Dendritic cell treated with granulocyte-macrophage colony-stimulating factor and Interleukin-4, amounts not matched to agents 40 ng/mL and 50 ng/mL, for 4 days (primary cell): Measurements from ENCODE around the gene CD99L2.

Experiments used
- H3K27ac Mint-ChIP-seq: one replicate; pipeline ENCODE4 v1.8.0; 2022; ENCODE audit warnings: mild to moderate bottlenecking, mixed read lengths
- H3K27me3 Mint-ChIP-seq: one replicate; pipeline ENCODE4 v1.8.0; 2022; ENCODE audit warnings: mild to moderate bottlenecking, mixed read lengths
- H3K36me3 Mint-ChIP-seq: one replicate; pipeline ENCODE4 v1.8.0; 2022; ENCODE audit warnings: low read depth, mixed read lengths
- H3K4me1 Mint-ChIP-seq: one replicate; pipeline ENCODE4 v1.8.0; 2022; ENCODE audit warnings: low read depth, mixed read lengths
- H3K4me3 Mint-ChIP-seq: one replicate; pipeline ENCODE4 v1.8.0; 2022; ENCODE audit warnings: mild to moderate bottlenecking, moderate library complexity, mixed read lengths
- H3K9me3 Mint-ChIP-seq: one replicate; pipeline ENCODE4 v1.8.0; 2022; ENCODE audit warnings: mixed read lengths
- intact Hi-C: fragments of 100-400 bp; cut with micrococcal nuclease; formaldehyde crosslinking; loops from one replicate; pipeline ENCODE4 v1.15.0; 2022

CD99L2 gene

DNA sequence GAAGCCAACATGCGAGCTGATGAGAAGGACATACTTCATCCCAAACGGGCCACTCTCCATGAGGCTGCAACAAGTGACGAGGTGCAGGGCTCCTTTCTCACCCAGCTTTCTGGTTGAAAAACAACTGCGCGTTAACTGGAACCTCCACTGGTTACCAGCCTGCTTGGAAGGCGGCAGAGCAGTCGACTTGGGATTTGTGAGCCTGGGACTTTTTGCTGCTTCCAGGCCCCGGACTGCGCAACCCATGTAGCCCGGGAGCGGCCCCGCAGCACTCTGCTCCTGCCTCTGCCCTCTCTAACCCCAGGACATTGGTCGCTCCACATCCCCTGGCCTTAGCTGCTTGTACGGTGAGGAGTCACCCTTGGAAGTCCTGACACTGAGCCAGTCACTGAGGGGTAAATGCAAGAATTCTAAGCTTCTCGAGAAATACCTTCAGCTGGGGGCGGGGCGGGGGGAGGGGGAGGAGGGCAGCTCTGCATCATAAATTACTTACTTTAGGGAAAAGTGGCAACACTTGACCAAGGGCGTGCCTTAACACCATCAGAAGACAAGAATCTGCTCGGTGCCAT, 132.6 kb downstream of the CD99L2 start:
- Mint-ChIP-seq H3K27ac (no peak overlapping the region), H3K9me3 (no peaks in the 10 kb centered on the region), H3K4me1 (peaks cover 8% of the 10 kb centered on the region), H3K27me3 (no peaks in the 10 kb centered on the region), H3K4me3 (no peak overlapping the region), H3K36me3 (peaks cover 68% of the 10 kb centered on the region)
- intact Hi-C loops = no loop called here

DNA sequence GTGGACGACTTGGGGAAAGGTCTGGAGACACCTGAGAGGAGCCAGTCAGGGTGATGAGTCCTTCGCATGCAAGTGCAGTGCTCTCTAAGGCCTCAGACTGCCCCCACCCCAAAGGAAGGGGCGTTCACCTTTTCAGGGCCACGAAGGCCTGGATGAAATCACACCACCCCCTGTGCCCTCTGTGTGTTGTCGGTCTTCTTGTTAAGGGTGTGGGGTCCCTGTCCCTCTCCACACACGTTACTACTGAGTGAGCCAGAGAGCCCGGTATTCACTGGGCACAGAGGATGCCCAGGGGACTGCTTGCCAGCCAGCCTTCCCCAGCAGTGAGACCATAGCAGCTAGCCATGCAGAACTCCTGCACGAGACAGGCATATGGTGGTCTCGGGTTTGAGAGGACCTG, 133.2 kb downstream of the CD99L2 start:
- Mint-ChIP-seq H3K36me3 (peaks cover 67% of the 10 kb centered on the region), H3K27me3 (no peaks in the 10 kb centered on the region), H3K4me3 (no peak overlapping the region), H3K9me3 (no peaks in the 10 kb centered on the region), H3K27ac (no peak overlapping the region), H3K4me1 (peaks cover 8% of the 10 kb centered on the region)
- intact Hi-C loops = no loop called here

DNA sequence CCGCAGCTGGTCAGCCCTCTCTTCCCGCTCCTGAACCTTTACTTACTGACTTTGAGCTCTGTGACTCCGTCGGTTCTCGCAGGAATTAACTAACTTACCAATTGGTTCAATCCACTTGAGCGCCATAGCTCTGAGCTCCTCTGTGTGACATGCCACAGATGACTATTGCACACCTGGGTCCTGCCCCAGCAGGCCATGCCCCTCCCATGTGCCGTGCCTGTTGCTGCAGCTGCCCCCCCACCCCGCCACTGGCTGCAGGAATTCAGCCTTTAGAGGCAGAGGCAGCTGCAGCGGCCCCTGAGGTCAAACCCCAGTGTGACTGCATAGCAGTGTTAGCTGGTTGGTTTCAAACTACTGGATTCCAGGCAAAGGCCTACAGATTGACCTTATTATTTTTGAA, 134.7 kb downstream of the CD99L2 start:
- H3K9me3 Mint-ChIP-seq = no peaks in the 10 kb centered on the region
- H3K4me1 Mint-ChIP-seq = peaks cover 8% of the 10 kb centered on the region
- no peak overlapping the region for H3K4me3 Mint-ChIP-seq
- H3K27me3 Mint-ChIP-seq = no peaks in the 10 kb centered on the region
- H3K27ac Mint-ChIP-seq = no peak overlapping the region
- intact Hi-C loops = no loop called here
- peaks cover 56% of the 10 kb centered on the region for H3K36me3 Mint-ChIP-seq

DNA sequence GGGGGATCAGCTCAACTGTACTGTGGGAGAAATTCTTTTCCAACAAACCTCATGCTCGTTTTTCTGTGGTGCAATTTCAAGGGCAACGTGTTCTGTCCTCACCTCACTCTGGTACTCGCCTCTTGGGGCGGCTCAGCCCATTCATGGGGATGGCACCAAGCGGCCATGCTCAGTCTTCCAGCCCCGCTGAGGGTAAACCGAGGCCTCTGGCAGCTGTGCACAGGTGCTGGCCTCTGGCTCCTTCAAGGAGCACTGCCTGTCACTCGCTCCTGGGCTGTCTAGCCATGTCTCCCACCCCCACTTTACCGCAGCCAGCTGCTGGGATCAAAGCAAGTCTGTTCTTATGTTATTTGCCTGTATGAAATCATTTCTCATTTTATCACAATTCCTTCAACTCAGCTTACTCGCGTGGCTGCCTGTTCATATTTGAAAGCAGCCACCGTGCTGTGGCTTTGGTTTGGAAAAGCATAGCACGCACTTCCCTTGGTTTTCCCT, 135.1 kb downstream of the CD99L2 start:
- H3K36me3 Mint-ChIP-seq = peaks cover 57% of the 10 kb centered on the region

DNA sequence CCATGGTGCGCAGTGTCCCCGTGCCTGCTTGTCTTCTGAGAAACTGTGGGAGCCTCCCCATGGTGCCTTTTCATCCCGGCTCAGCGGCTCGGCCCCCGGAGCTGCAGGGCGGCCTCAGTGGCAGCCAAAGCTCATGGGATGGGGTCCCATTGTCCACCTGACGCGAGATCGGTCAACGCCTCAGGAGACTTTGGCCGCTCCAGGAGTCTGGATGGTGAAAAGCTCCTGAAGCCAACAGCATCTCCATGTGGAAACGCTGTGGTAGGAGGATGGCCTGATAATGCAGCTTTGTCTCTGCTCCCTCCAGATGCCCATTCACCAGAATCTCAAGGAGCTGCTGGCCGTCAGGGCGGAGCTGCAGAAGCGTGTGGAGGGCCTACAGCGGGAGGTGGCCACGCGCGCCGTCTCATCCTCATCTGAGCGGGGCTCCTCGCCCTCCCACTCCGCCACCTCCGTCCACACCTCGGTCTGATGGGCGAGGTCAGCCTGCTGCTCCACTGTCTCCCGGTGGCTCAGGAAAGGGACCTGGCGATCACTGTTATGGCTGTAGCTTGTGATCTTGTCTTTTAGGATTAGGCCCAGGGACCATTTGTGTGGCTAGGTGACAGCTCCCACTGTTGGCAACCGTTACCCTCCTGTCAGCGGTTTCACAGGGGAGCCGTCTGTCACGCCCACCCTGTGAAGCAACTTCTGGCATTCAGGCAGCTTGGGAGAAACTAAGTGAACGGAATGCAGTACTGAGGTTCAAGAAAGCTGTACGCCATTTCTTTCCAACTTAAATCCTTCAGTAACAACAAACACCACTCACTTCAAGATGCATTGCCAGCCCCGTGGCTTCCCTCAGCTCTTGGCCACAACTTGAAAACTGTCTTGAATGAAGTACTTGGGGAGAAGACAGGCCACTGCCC, 136.0 kb downstream of the CD99L2 start:
- H3K9me3 Mint-ChIP-seq = no peaks in the 10 kb centered on the region
- no peak overlapping the region for H3K4me3 Mint-ChIP-seq
- H3K27ac Mint-ChIP-seq = no peak overlapping the region
- intact Hi-C loops = no loop called here
- H3K27me3 Mint-ChIP-seq = no peaks in the 10 kb centered on the region
- H3K36me3 Mint-ChIP-seq = peaks cover 65% of the 10 kb centered on the region
- H3K4me1 Mint-ChIP-seq = no peaks in the 10 kb centered on the region

More for the DNA sequence above, 135.1 kb downstream of the CD99L2 start:
- Mint-ChIP-seq H3K27ac (no peak overlapping the region), H3K4me3 (no peak overlapping the region), H3K9me3 (no peaks in the 10 kb centered on the region), H3K4me1 (peaks cover 8% of the 10 kb centered on the region), H3K27me3 (no peaks in the 10 kb centered on the region)
- intact Hi-C loops = no loop called here

DNA sequence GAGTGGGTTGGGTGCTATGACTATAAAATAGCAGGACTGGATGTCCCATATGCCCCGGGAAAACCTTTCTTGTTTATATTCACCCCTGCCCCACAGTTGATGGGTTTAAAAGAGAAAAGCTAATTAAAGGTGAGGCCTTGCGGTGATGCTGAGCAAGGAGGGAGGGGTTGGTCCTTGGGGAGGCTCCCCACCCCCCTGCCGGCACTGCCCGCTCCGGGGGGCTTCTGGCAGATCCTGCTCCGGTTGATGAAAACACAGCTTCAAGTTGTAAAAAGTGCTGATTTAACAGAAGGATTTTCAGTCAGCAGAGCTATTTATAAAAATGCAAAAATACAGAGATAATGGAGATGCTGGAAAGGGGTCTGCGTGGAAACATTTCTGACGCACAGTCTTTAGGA, 136.7 kb downstream of the CD99L2 start:
- H3K36me3 Mint-ChIP-seq = peaks cover 72% of the 10 kb centered on the region
- no peaks in the 10 kb centered on the region for H3K9me3 Mint-ChIP-seq
- H3K4me3 Mint-ChIP-seq = no peak overlapping the region
- no peaks in the 10 kb centered on the region for H3K4me1 Mint-ChIP-seq
- H3K27ac Mint-ChIP-seq = no peak overlapping the region
- H3K27me3 Mint-ChIP-seq = no peaks in the 10 kb centered on the region
- intact Hi-C loops = no loop called here

DNA sequence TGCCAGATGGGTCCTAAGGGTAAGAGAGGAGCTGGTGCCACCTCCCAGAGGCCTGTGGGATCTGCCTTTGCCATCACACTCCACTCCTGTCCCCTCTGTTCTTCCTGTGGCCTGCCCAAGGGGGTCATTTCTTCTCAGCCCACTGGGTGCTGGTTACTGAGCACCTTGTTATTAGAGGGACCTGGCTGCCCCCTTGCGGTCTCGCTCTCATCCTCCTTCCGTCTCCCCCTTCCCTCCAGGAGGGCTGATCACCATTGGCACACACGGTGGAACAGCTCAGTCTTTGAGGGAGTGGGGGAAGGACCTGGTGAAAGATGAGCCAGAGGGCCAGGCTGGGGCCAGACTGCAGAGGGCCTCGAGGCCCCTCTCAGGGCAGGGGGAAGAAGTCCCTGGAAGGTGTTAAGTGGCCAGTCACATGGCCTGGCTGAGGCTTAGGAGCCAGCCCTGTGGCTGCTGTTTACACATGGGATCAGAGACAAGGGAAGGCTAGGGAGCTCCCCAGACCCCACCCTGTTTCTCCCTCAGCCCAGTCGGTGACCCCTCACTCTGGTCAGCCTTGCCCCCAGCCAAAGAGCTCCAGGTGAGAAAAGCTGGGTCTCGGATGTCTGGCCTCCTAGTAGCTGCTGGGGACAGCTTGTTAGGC, 137.2 kb downstream of the CD99L2 start:
- Mint-ChIP-seq H3K9me3 (no peaks in the 10 kb centered on the region), H3K27ac (no peak overlapping the region), H3K36me3 (peaks cover 73% of the 10 kb centered on the region), H3K4me3 (no peak overlapping the region), H3K4me1 (no peaks in the 10 kb centered on the region), H3K27me3 (no peaks in the 10 kb centered on the region)
- intact Hi-C loops = no loop called here

DNA sequence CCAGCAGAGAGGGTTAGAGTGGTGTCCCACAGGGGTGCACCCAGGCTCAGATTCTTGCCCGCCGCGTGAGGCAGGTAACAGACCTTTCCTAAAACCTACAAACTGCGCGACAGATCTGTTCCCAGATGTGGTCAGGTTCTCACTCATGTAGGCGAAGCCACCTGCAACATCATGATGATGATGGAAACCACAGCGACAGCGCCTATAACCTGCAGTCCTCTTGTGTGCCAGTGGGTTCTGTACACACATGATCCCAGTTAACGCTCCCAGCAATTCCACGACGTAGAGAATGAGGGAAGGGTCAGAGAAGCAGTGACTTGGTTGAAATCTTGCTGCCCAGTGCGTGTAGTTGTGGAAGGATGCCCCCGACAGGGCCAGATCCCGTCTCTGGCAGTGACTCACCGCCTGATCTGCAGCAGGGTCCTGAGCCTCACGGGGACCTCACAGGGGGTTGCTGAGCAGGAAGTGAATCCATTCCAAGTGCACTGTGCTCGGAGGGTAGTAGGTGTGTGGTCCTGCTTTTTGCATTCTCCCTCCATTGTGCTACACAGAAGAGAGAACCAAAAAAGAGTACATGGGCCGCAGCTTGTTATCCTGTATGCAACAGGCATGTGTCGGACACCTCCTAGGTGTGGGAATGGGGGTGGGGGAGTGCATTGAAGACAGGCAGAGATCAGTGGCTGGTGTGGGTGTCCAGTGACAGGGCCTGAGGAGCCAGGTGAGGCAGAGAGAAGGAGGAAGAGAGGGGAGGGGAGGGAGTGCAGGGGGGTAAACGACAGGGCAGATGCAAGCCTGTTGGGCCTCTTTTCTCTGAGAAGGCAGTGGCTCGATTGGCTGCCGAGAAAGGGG, 138.7 kb downstream of the CD99L2 start:
- H3K27me3 Mint-ChIP-seq = no peaks in the 10 kb centered on the region
- no peaks in the 10 kb centered on the region for H3K4me1 Mint-ChIP-seq
- no peak overlapping the region for H3K4me3 Mint-ChIP-seq
- peaks cover 67% of the 10 kb centered on the region for H3K36me3 Mint-ChIP-seq
- intact Hi-C loops = no loop called here
- H3K9me3 Mint-ChIP-seq = no peaks in the 10 kb centered on the region
- H3K27ac Mint-ChIP-seq = no peak overlapping the region

DNA sequence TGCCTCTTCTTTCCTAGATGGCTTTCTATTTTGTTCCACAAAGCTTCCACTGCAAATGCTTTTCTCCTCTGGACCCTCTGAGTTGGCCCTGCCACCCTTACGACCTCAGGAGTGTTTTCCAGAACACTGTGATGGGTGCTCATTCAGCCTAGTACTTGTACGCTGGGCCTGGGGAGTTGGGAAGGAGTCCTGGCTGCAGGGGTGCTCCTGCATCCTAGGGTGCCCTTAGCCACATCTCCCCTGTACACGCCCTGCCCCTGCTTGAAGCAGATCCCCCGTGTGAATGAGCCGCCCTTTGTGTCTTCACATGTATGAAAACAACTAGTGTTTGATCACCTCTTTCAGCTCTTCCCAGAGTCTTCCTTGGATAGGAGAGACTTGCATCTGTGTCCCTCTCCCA, 141.1 kb downstream of the CD99L2 start:
- Mint-ChIP-seq H3K27ac (no peak overlapping the region), H3K36me3 (peaks cover 44% of the 10 kb centered on the region), H3K4me1 (no peaks in the 10 kb centered on the region), H3K4me3 (no peak overlapping the region), H3K9me3 (no peaks in the 10 kb centered on the region), H3K27me3 (no peaks in the 10 kb centered on the region)
- intact Hi-C loops = no loop called here

DNA sequence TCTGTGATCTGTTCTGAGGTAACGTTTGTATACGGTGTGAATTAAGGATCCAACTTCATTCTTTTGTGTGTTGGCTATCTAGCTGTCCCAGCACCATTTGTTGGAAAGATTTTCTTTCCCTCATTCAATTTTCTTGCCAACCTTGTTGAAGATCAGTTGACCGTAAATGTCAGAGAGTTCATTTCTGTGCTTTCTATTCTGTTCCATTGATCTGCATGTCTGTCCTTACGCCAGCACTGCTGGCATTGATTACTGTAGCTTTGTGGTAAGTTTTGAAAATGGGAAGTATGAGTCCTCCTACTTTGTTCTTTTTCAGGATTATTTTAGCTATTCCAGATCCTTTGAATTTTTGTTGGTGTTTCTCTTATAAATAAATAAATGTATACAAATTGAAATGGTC, 144.5 kb downstream of the CD99L2 start:
- intact Hi-C loops = no loop called here
- Mint-ChIP-seq H3K36me3 (peaks cover 64% of the 10 kb centered on the region), H3K4me1 (no peaks in the 10 kb centered on the region), H3K9me3 (no peaks in the 10 kb centered on the region), H3K27me3 (no peaks in the 10 kb centered on the region), H3K4me3 (no peak overlapping the region), H3K27ac (no peak overlapping the region)

DNA sequence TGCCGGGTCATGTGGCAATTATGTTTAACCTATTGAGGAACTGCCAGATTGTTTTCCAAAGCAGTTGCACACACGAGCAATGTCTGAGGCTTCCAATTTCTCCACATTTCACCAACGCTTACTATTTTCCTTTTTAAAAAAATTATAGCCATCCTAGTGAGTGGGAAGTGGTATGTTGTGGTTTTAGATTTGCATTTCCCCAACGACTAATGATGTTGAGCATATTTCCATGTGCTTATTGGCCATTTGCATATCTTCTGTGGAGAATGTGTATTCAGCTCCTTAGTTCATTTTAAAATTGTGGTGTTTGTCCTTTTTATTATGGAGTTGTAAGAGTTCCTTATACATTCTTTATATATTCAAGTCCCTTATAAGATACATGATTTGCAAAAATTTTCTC, 145.1 kb downstream of the CD99L2 start:
- Mint-ChIP-seq H3K36me3 (peaks cover 63% of the 10 kb centered on the region), H3K9me3 (no peaks in the 10 kb centered on the region), H3K27me3 (no peaks in the 10 kb centered on the region), H3K4me1 (no peaks in the 10 kb centered on the region), H3K27ac (no peak overlapping the region), H3K4me3 (no peak overlapping the region)
- intact Hi-C loops = no loop called here

DNA sequence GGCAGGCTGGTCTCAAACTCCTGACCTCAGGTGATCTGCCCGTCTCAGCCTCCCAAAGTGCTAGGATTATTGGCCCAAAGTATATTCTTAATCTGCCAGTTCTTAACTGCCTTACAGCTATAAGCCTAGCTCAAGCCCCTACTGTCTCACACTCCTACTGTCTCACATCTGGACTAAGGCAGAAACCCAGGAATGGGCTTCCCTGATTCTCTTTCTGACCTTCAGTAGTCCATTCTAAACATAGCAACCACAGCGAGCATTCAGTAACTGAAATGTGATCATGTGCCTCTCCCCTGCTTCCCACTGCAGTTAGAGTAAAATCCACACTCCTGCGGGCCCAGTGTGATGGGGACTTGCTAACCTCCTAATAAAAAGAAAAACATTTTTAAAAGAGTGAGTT, 146.3 kb downstream of the CD99L2 start:
- no peak overlapping the region for H3K27ac Mint-ChIP-seq
- intact Hi-C loops = no loop called here
- no peak overlapping the region for H3K4me3 Mint-ChIP-seq
- H3K27me3 Mint-ChIP-seq = no peaks in the 10 kb centered on the region
- no peaks in the 10 kb centered on the region for H3K4me1 Mint-ChIP-seq
- peaks cover 52% of the 10 kb centered on the region for H3K36me3 Mint-ChIP-seq
- no peaks in the 10 kb centered on the region for H3K9me3 Mint-ChIP-seq

DNA sequence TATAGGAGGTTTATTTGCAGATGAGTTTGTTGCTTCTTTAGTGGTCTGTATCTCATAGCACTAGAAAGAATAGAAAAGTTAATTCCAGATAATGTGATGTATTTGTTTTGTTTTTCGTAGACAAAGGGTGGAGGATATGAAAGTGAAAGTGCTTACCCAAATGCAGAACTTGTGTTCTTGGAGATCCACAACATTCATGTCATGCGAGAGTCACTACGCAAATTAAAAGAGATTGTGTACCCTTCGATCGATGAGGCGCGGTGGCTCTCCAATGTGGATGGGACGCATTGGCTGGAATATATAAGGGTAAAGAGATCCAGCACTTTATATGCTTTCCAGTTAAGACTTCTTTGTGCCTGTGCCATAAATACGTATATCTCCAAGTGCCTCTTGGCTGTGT, 162.0 kb downstream of the CD99L2 start:
- intact Hi-C loops = no loop called here
- Mint-ChIP-seq H3K4me1 (peaks cover 25% of the 10 kb centered on the region), H3K36me3 (peaks cover 68% of the 10 kb centered on the region), H3K9me3 (no peaks in the 10 kb centered on the region), H3K27ac (peak overlapping the region; percentile 76), H3K27me3 (no peaks in the 10 kb centered on the region), H3K4me3 (peak overlapping the region; percentile 49)
